HS-27A (cell line): ENCODE measurements around the gene CNTD1.

Experiments used
- DNase-seq: peaks from one replicate; pipeline ENCODE4 v3.0.0-alpha.2; 2012; ENCODE audit warnings: low read depth, missing footprints

CNTD1 gene

GRCh38 chr17:42779304-42779935, 19.2 kb upstream of the CNTD1 start:
- no peak for DNase-seq

DNA sequence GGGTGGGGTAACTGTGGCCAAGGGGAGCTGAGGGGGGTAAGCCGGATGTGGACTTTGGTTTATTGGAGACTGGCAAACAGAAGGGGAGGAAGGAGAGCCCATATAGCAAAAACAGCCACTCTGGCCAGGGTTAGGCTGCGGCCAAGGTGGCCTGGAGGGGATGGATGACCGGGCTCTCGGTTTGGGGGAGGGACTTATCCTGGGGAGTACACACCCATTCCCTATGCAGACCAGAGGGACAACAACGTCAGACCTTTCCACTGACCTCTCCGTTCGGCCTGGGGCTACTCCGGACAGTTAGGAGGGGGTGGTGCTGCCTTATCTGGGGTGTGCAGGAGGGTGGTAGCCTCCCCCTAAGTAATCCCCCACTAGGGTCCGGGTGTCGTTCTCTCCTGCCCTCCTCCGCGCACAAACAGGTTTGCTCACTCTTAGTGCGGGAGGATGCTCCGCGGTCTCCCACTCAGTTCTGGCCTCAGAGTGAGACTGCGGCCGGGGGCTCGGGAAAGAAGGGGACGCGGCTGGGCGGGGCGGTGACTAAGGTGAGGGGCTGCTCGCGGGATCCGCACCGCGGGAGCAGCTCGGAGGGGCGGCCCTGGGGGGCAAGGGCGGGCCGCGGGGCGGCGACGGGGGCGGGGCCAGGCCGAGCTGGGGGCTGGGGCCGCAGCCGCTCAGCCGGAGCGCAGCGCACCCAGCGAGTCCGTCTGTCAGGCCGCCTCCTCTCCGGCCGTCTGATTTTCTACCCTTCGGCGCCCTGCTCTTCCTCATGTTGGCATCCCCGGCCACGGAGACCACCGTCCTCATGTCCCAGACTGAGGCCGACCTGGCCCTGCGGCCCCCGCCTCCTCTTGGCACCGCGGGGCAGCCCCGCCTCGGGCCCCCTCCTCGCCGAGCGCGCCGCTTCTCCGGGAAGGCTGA, 18.5 kb upstream of the CNTD1 start, which contains the start of gene WNK4:
TSS of gene WNK4 (plus strand) at position 675 of the 915 bp plus-strand sequence. CDS start at position 764, 89 bp downstream.
- DNase-seq, result no peak

DNA sequence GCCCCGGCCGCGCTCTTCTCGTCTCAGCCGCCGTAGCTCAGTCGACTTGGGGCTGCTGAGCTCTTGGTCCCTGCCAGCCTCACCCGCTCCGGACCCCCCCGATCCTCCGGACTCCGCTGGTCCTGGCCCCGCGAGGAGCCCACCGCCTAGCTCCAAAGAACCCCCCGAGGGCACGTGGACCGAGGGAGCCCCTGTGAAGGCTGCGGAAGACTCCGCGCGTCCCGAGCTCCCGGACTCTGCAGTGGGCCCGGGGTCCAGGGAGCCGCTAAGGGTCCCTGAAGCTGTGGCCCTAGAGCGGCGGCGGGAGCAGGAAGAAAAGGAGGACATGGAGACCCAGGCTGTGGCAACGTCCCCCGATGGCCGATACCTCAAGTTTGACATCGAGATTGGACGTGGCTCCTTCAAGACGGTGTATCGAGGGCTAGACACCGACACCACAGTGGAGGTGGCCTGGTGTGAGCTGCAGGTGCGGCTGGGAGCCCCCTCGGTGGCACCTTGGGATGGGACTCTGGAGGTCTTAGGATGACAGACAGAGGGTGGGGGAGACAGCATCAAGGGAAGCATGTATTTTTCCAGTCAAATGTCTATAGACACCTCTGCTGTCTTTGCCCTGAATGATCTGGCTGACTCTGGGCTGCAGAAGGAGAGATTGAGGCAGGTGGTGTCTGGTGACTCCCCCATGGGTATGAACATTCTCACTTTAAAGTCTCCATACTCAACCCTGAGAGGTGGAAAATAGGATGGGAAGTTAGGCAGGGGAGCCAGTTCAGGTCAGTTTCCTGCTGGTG, 17.6 kb upstream of the CNTD1 start:
- no peak for DNase-seq

DNA sequence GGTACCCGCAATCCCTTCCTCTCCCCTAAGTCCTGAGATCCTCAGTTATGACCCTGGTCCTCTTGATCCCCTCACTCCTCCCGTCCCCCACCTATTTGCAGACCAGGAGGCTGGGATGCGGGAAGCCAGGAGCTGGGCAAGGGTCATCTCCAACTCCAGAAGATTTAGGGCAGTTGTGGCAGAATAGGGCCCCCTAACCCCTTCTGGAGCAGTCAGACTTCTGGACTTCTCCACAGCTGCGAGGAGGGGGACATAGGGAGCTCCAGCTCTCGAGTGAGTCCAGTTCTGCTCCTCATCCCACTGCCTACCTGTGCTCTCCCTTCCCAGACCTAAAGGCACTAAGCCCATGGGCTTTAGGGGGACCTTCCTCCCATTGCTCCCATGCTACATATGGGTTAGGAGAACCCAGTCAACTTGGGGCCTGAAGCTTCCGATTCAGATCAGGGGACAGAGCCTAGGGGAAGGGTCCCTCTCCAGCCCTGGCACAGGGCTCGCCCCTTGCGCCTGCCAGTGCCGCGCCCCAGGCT, 17.0 kb upstream of the CNTD1 start:
- DNase-seq, result no peak

DNA sequence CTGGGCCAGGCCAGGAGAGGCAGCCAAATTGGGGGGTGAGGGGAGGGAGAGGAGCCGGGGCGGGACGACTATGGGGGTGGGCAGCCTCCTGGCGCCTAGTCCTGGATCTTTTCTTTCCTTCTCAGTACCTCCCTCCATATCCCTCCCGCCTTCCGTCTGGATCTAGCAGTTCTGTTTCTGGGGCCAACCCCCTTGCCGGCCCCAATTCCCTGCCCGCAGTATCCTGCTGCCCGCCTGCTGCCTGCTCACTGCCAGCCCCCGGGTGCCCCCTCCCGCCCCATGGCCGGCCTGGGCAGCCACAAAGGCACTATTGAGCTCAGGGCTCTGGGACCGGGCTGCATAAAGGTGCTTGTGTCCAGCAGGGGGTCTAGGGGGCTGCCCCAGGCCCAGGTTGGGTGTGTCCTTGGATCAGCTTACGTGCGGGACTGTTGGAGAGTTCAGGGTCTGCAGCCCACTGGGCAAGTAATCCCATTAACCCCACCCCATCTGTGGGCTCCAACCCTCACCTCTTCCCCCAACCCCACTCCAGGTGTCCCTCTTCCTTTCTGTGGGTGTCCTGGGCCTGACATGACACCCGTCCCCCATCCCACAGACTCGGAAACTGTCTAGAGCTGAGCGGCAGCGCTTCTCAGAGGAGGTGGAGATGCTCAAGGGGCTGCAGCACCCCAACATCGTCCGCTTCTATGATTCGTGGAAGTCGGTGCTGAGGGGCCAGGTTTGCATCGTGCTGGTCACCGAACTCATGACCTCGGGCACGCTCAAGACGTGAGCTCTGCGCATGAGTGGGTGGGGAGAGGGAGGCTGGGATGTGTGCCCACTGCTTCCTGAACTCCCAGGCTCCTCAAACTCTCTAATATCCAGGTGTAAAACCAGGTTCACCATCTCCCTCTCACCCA, 16.2 kb upstream of the CNTD1 start:
- no peak for DNase-seq

- DNase-seq, result no peak
Observed at GRCh38 chr17:42783062-42783790, 15.4 kb upstream of the CNTD1 start.

DNA sequence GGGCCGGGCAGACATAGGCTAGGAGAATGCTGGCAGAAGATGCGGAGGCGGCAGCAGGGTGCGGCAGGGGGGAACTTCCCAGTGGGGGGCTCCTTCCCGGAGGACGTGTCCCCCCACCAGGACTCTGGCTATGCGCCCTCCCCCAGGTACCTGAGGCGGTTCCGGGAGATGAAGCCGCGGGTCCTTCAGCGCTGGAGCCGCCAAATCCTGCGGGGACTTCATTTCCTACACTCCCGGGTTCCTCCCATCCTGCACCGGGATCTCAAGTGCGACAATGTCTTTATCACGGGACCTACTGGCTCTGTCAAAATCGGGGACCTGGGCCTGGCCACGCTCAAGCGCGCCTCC, 14.9 kb upstream of the CNTD1 start:
- no peak for DNase-seq

- no peak for DNase-seq
Observed at GRCh38 chr17:42784409-42784808, 14.3 kb upstream of the CNTD1 start.

DNA sequence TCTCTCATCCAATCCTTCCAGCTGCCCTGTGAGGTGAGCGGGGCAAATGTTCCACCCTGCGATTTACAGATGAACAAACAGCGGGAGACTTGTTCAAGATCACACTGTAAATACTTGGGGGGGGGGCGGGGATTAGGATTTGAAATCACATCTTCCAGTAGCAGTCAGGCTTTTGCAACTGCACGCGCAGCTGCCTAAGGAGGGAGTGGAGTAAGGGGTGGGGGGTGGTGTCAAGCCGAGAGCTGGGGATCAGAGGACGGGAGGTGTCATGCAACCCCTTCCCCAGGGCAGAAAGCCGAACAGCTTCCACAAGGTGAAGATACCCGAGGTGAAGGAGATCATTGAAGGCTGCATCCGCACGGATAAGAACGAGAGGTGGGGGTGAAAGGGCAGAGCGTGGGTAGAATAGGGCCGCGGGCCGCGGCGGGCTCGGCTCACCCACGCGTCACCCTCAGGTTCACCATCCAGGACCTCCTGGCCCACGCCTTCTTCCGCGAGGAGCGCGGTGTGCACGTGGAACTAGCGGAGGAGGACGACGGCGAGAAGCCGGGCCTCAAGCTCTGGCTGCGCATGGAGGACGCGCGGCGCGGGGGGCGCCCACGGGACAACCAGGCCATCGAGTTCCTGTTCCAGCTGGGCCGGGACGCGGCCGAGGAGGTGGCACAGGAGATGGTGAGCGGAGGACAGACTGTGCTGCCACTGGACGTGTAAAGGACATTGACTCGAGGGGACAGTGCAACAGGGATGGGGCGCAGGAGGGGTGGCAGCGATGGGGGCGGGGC, 13.7 kb upstream of the CNTD1 start:
- no peak for DNase-seq

DNA sequence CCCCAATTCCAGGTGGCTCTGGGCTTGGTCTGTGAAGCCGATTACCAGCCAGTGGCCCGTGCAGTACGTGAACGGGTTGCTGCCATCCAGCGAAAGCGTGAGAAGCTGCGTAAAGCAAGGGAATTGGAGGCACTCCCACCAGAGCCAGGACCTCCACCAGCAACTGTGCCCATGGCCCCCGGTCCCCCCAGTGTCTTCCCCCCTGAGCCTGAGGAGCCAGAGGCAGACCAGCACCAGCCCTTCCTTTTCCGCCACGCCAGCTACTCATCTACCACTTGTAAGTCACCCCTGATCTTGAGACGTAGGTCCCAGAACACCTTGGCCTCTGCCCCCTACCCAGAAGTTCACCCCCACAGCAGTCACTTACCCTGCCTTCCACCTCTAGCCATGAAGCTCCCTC, 11.4 kb upstream of the CNTD1 start:
- DNase-seq, result no peak

GRCh38 chr17:42791948-42792347, 6.7 kb upstream of the CNTD1 start:
- no peak for DNase-seq

DNA sequence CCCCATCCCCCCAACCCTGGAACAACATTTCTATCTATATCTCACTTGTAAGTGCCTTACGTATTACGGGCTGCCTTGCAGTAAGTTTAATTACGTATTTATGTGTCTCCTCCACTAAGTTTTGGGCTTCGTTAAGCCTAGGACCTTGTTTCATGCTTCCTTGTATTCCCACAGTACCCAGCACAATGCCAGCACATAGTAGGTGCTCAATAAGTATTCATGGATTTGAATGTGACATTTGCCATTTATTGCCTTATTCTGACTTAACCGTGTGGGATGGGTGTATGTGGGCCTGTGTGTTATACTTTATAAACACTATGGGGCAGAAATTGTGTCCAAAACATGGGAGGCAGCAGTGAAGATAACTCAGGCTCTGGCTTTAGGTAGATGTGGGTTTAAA, 6.1 kb upstream of the CNTD1 start:
- DNase-seq, result no peak

GRCh38 chr17:42795061-42795460, 3.6 kb upstream of the CNTD1 start:
- no peak for DNase-seq

GRCh38 chr17:42795465-42795864, 3.2 kb upstream of the CNTD1 start:
- no peak for DNase-seq

DNA sequence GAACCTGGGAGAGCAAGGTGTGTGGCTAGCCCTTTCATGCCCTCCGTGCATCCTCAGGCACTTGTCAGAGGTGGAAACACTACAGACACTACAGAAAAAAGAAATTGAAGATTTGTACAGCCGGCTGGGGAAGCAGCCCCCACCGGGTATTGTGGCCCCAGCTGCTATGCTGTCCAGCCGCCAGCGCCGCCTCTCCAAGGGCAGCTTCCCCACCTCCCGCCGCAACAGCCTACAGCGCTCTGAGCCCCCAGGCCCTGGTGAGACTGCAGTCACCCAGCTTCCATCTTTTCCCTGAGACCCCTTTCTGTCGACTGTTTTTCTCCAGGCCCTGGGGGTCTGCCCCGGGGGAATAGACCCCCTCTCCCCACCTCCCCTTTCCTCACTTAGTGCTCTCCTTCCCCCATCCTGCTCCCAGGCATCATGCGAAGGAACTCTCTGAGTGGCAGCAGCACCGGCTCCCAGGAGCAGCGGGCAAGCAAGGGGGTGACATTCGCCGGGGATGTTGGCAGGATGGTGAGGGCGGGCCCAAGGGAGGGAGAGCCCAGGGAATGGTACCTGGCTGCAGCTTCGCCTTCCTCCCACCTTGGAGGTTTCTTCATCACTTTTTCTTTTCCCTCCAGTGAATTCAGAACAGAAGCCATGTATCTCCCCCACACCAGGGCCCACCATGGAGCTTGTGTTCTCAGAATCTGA, 2.4 kb upstream of the CNTD1 start:
- DNase-seq, result no peak

DNA sequence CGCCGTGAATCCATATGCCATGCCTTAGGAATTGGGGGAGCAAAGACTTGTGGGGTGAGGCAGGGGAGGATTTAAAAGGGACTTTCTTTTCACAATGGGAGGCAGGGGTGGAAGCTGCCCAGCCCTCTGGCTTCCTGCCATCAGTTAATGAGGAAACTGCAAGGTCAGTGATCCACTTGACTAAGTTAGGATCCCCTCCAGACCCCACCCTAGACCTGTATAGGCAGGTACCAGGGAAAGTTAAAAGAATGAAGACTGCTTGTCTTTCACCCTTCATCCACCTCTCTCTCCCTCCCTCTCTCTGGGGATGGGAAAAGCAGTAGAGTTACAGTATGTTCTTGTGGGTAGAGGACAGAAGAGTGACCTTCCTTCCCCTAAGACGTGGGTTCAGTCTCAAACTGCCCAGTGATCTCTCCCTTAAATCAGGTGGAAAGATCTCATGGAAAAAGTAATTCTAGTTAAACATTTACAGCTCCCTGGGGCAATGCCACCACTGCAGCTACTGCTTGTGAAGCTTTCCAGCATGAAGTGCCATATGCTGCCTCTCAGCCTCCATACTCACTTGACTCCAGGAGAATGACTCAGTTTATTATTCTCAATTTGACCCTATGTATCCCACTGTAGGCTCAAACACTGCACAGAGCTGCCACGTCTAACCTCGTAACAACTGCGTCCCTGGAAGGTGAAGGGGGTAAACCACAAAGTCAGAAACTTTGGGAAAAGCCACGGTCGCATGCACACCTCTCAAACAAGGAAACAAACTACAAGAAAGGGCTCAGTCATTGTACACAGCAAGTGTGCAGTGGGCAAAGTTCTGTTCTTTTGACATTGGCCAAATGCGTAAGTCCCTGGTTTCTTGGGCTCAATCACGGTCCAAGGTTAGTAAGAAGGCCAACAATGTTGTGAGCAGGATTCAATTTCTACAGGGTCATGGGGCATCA, 1.3 kb upstream of the CNTD1 start:
- no peak for DNase-seq

GRCh38 chr17:42798011-42798382, 664 bp upstream of the CNTD1 start:
- no peak for DNase-seq
